ENCODE data around the gene PRODH2.

The PRODH2 gene

GRCh38 chr19:35848919-35849505 is 36.4 kb upstream of the PRODH2 start:
- Histone ChIP-seq H3K4me3 (ENCODE audit: low read depth, low read length) (no peak overlapping the region), H3K4me1 (no peaks in the 10 kb centered on the region), H3K27me3 (peaks cover 28% of the 10 kb centered on the region), H3K9me3 (no peaks in the 10 kb centered on the region), H3K36me3 (no peaks in the 10 kb centered on the region)
- TF ChIP-seq CTCF (IDR thresholded peaks at IDR 0.05; ENCODE audit: low read depth, low read length), result no peak
- no peak for DNase-seq

GRCh38 chr19:35848486-35848885 is 35.8 kb upstream of the PRODH2 start:
- Histone ChIP-seq H3K4me1 (no peaks in the 10 kb centered on the region), H3K4me3 (ENCODE audit: low read depth, low read length) (no peak overlapping the region), H3K27me3 (peaks cover 28% of the 10 kb centered on the region), H3K36me3 (no peaks in the 10 kb centered on the region), H3K9me3 (no peaks in the 10 kb centered on the region)
- no peak for TF ChIP-seq CTCF (IDR thresholded peaks at IDR 0.05; ENCODE audit: low read depth, low read length)
- DNase-seq, result no peak

GRCh38 chr19:35847911-35848310 is 35.3 kb upstream of the PRODH2 start:
- Histone ChIP-seq H3K9me3 (no peaks in the 10 kb centered on the region), H3K27me3 (peaks cover 32% of the 10 kb centered on the region), H3K4me3 (ENCODE audit: low read depth, low read length) (no peak overlapping the region), H3K4me1 (no peaks in the 10 kb centered on the region), H3K36me3 (no peaks in the 10 kb centered on the region)
- TF ChIP-seq CTCF (IDR thresholded peaks at IDR 0.05; ENCODE audit: low read depth, low read length), result no peak
- no peak for DNase-seq

- no peaks in the 10 kb centered on the region for H3K4me1 ChIP-seq
- peak overlapping the region; percentile 45 for H3K4me3 ChIP-seq (ENCODE audit: low read depth, low read length)
- peaks cover 42% of the 10 kb centered on the region for H3K27me3 ChIP-seq
These were observed 33.5 kb upstream of the PRODH2 start for GRCh38 chr19:35846038-35846668.

GRCh38 chr19:35845215-35846037 is 32.8 kb upstream of the PRODH2 start:
- no peaks in the 10 kb centered on the region for H3K4me1 ChIP-seq
- peaks cover 46% of the 10 kb centered on the region for H3K27me3 ChIP-seq
- no peaks in the 10 kb centered on the region for H3K36me3 ChIP-seq
- peak overlapping the region; percentile 45 for H3K4me3 ChIP-seq (ENCODE audit: low read depth, low read length)
- peak; percentile 33 for DNase-seq
- no peak for TF ChIP-seq CTCF (IDR thresholded peaks at IDR 0.05; ENCODE audit: low read depth, low read length)
- H3K9me3 ChIP-seq, result no peaks in the 10 kb centered on the region

More at GRCh38 chr19:35846038-35846668, 33.5 kb upstream of the PRODH2 start:
- Histone ChIP-seq H3K9me3 (no peaks in the 10 kb centered on the region), H3K36me3 (no peaks in the 10 kb centered on the region)
- no peak for DNase-seq
- no peak for TF ChIP-seq CTCF (IDR thresholded peaks at IDR 0.05; ENCODE audit: low read depth, low read length)
